Type B pancreatic cell (in vitro differentiated cells): ENCODE measurements around the gene GPATCH2. TPM values are rescaled to one million over a fixed set of nuclear protein-coding genes. Genes with fewer than 3 reads are reported as not detected.

Experiments used
- DNase-seq: peaks from one replicate; pipeline ENCODE4 v3.0.0; 2021; ENCODE audit warnings: mixed read lengths; ENCODE audit not compliant: unreplicated experiment; ENCODE audit errors: extremely low spot score
- H3K27ac Mint-ChIP-seq: 2 replicates; pipeline ENCODE4 v1.8.0; 2021; ENCODE audit warnings: mild to moderate bottlenecking, mixed read lengths
- H3K27me3 Mint-ChIP-seq: 2 replicates; pipeline ENCODE4 v1.8.0; 2021; ENCODE audit warnings: mixed read lengths
- H3K36me3 Mint-ChIP-seq: 2 replicates; pipeline ENCODE4 v1.8.0; 2021; ENCODE audit warnings: mixed read lengths
- H3K4me1 Mint-ChIP-seq: one replicate; pipeline ENCODE4 v1.8.0; 2021; ENCODE audit warnings: mixed read lengths; ENCODE audit not compliant: unreplicated experiment
- H3K4me3 Mint-ChIP-seq: 2 replicates; pipeline ENCODE4 v1.8.0; 2021; ENCODE audit warnings: mild to moderate bottlenecking, mixed read lengths
- H3K9me3 Mint-ChIP-seq: 2 replicates; pipeline ENCODE4 v1.8.0; 2021; ENCODE audit warnings: mixed read lengths
- total RNA-seq: library from RNA; stranded (reverse); gene quantifications from 2 replicates; pipeline ENCODE4 v1.2.1, GENCODE V29; 2021; ENCODE audit warnings: low replicate concordance
- TF ChIP-seq, protein P1 (sequence below): fragments of 200-600 bp; sonication (generic); conservative IDR thresholded peaks from 2 replicates; pipeline ENCODE4 v1.5.0; 2021; ENCODE audit warnings: antibody characterized with exemption, mild to moderate bottlenecking

Gene GPATCH2
- total RNA-seq, 1 donor from 2014 or later: 18.7 TPM

DNA sequence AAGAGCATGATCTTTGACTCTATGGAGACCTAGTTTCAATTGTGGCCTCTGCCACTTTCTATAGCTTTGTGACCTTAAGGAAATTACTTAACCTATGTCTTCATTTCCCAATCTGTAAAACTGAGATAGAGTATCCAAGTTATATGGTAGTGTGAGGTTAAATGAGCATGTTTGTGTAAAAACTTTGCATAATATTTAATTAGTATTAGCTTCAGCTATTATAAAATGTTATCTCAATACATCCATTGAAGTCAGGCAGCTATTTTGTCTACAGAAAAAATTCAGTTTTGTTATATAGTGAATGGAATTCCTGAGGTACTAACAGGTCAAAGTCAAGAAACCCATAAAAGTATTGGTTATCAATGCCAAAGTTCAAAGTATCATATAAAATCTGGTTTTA, 53.6 kb downstream of the GPATCH2 start:
- Mint-ChIP-seq H3K27me3 (no peaks in the 10 kb centered on the region), H3K27ac (no peak overlapping the region), H3K4me3 (no peak overlapping the region), H3K36me3 (peaks cover 11% of the 10 kb centered on the region), H3K4me1 (peaks cover 4% of the 10 kb centered on the region), H3K9me3 (no peaks in the 10 kb centered on the region)
- TF ChIP-seq, protein P1, sequence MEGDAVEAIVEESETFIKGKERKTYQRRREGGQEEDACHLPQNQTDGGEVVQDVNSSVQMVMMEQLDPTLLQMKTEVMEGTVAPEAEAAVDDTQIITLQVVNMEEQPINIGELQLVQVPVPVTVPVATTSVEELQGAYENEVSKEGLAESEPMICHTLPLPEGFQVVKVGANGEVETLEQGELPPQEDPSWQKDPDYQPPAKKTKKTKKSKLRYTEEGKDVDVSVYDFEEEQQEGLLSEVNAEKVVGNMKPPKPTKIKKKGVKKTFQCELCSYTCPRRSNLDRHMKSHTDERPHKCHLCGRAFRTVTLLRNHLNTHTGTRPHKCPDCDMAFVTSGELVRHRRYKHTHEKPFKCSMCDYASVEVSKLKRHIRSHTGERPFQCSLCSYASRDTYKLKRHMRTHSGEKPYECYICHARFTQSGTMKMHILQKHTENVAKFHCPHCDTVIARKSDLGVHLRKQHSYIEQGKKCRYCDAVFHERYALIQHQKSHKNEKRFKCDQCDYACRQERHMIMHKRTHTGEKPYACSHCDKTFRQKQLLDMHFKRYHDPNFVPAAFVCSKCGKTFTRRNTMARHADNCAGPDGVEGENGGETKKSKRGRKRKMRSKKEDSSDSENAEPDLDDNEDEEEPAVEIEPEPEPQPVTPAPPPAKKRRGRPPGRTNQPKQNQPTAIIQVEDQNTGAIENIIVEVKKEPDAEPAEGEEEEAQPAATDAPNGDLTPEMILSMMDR: no peak
- no peak for DNase-seq

DNA sequence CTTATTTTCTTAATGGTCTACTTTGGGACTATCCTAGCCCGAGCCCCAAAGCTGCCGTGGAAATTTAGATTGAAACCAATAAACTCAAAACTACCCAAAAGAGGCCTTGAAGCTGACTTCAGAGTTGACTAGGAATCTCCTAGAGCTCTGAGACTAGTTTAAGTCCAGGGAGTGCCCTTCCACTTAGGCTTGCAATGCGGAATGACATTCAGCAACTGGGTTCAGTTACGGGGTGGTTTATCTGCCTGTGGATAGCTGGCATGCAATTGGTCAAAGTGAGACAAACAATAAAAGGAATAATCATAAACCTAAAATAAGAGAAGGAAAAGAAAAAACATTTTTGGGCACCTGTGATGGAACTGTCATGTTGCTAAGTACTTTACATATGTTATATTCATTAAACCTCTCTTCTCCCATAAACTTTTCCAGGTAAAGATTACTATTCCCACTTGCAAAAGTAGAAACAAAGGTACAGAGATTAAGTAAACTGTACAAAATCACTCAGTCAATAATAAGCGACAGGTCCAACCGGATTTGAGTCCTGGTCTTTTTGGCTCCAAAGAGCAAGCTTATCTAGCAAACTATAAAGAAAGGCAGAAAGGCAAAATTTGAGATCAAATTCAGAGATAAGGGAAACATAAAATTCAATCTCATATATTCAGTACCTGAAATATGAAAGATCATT, 56.5 kb downstream of the GPATCH2 start:
- TF ChIP-seq, protein P1: no peak
- Mint-ChIP-seq H3K4me3 (no peak overlapping the region), H3K9me3 (no peaks in the 10 kb centered on the region)

DNA sequence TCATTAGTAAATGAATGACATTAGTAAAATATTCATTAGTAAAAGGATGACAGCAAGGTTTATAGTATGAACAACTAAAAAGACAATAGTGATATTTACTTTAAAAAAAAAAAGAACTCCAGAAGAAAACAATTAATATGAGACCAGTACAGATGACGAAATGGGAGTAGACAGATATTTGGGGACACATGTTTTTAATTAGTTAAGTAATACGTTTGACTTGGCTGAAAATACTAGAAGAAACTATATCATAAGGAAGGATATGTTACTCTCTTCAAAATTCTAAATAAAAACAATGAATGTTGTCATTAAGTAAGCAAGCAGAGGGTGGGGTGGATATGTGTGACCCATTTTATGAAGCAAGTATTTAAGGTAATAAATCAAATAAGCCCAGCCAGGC, 61.9 kb downstream of the GPATCH2 start:
- Mint-ChIP-seq H3K36me3 (peaks cover 8% of the 10 kb centered on the region), H3K9me3 (no peaks in the 10 kb centered on the region), H3K4me3 (no peak overlapping the region)

More for the DNA sequence above, 56.5 kb downstream of the GPATCH2 start:
- no peak for DNase-seq
- Mint-ChIP-seq H3K27ac (no peak overlapping the region), H3K36me3 (peaks cover 3% of the 10 kb centered on the region), H3K4me1 (peaks cover 4% of the 10 kb centered on the region), H3K27me3 (no peaks in the 10 kb centered on the region)

DNA sequence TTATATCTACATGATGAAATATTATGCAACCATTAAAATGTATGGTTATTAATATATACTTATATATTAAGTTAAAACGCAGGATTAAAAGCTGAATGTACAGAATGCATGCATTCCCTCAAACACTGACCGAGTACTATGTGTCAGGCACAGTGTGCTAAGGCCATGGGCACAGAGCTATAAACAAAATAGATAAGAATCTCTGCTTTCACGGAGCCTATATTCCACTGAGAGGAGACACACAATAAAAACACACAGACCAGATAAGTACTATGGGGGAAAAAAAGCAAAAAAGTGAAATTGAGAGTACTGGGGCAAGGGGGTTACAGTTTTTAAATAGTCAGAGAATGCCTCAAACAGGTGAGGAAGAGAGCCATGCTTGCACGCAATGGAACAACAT, 62.7 kb downstream of the GPATCH2 start:
- peaks cover 7% of the 10 kb centered on the region for H3K4me1 Mint-ChIP-seq
- H3K4me3 Mint-ChIP-seq: no peak overlapping the region
- TF ChIP-seq, protein P1: no peak
- DNase-seq: no peak
- no peak overlapping the region for H3K27ac Mint-ChIP-seq
- peaks cover 11% of the 10 kb centered on the region for H3K36me3 Mint-ChIP-seq
- H3K9me3 Mint-ChIP-seq: no peaks in the 10 kb centered on the region
- H3K27me3 Mint-ChIP-seq: no peaks in the 10 kb centered on the region

More for the DNA sequence above, 61.9 kb downstream of the GPATCH2 start:
- no peak for DNase-seq
- Mint-ChIP-seq H3K27me3 (no peaks in the 10 kb centered on the region), H3K27ac (no peak overlapping the region), H3K4me1 (peaks cover 7% of the 10 kb centered on the region)
- TF ChIP-seq, protein P1: no peak

DNA sequence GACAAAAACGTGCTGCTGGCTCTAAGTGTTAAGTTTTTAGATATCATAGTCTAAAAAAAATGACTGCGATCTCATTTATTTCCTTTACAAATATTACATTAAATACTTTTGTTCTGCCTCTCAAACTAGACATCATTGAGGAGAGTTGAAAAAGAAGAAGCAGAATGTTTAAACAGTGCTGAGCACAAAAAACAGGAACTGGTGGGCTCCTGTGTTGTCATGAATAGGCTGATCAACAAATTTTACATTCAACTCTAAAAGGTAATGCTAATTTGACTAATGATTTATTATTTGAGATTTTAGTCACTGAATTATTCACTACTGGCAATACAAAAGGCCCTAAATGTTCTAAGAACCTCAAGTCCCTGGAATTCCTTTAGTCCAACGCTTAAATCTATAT, 66.1 kb downstream of the GPATCH2 start:
- Mint-ChIP-seq H3K9me3 (no peaks in the 10 kb centered on the region), H3K27me3 (no peaks in the 10 kb centered on the region), H3K4me3 (no peak overlapping the region), H3K4me1 (peaks cover 7% of the 10 kb centered on the region), H3K27ac (no peak overlapping the region), H3K36me3 (peaks cover 11% of the 10 kb centered on the region)
- TF ChIP-seq, protein P1: no peak
- no peak for DNase-seq
